HFF-Myc (cell line): ENCODE results near the gene CNRIP1.

Experiments
- DNase-seq: peaks from one replicate; pipeline ENCODE4 v3.0.0-alpha.2; 2011; ENCODE audit warnings: low read depth; ENCODE audit errors: extremely low read depth
- H3K4me3 ChIP-seq: replicated peaks from 2 replicates; pipeline ENCODE4 v1.5.1; 2011; ENCODE audit warnings: low read depth, mild to moderate bottlenecking, control low read depth, low read length
- CTCF ChIP-seq: IDR thresholded peaks from 2 replicates; pipeline ENCODE4 v1.5.1; 2012; ENCODE audit warnings: mild to moderate bottlenecking, low read depth, low read length, control low read depth; ENCODE audit errors: missing control alignments

The CNRIP1 gene

GRCh38 chr2:68272246-68272994 lies 47.3 kb downstream of the CNRIP1 start:
- TF ChIP-seq CTCF, result no peak
- DNase-seq, result no peak
- no peak overlapping the region for H3K4me3 ChIP-seq

- no peak overlapping the region for H3K4me3 ChIP-seq
- TF ChIP-seq CTCF, result no peak
- DNase-seq, result no peak
Measured at GRCh38 chr2:68266655-68267054, 53.1 kb downstream of the CNRIP1 start.

DNA sequence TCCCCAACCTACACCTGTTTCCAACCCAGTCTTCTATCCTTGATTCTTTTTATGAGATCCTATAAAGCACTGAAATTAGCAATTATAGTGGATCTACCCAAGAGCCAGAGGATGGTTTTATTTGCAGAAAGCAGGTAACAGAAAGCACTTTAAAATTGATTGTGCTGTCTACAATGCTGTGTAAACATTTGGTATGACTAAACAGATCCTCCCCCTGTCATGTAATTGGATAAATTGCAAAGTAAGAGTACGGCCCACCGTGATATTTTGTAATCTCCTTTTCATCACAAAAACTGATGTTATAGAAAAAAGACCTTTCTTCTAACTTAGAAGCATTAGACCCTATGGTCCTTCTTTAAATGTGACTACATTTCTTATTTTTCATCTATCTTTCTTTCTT lies 56.1 kb downstream of the CNRIP1 start:
- no peak overlapping the region for H3K4me3 ChIP-seq
- no peak for DNase-seq
- no peak for TF ChIP-seq CTCF

DNA sequence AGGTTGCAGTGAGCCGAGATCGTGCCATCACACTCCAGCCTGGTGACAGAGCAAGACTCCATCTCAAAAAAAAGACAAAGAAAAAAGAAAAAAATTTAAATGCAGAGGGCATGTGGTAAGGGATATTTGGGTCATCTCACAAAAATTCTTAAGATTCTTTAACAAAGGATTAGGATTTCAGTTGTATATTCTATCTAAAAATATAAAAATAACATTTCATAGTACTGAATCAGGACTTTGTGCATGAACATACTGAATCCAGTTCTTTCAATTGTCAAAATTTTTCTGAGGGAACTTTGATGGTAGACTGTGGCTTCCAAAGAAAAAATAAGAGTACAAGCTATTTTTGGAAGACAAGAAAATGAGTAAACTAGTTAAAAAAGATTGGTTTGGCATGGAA lies 60.9 kb downstream of the CNRIP1 start:
- no peak for DNase-seq
- no peak for TF ChIP-seq CTCF
- no peak overlapping the region for H3K4me3 ChIP-seq

- no peak for DNase-seq
- no peak for TF ChIP-seq CTCF
- no peak overlapping the region for H3K4me3 ChIP-seq
Measured at GRCh38 chr2:68256093-68256450, 63.7 kb downstream of the CNRIP1 start.

- no peak for TF ChIP-seq CTCF
- no peak for DNase-seq
- H3K4me3 ChIP-seq, result peak overlapping the region; percentile 93
Measured at GRCh38 chr2:68253219-68254068, 66.3 kb downstream of the CNRIP1 start.
